A549 (cell line): ENCODE results near the gene CEBPE.

Source experiments
- MYC ChIP-seq: IDR thresholded peaks from 2 replicates; pipeline ENCODE4 v1.6.1; 2012; ENCODE audit warnings: mild to moderate bottlenecking, inconsistent platforms, low read length, improper control_type of control experiment, borderline replicate concordance
- NR3C1 ChIP-seq: fragments of >200 bp; sonication (Bioruptor Twin); formaldehyde crosslinking; IDR thresholded peaks from 3 replicates; pipeline ENCODE4 v1.6.1; 2017
- RAD21 ChIP-seq, 2 experiments: fragments of >200 bp in 1 of 2; sonication (Bioruptor Twin) in 1 of 2; formaldehyde crosslinking in 1 of 2; IDR thresholded peaks in 1 of 2; conservative IDR thresholded peaks in 1 of 2; 2 replicates in 1 of 2; 3 replicates in 1 of 2; pipeline ENCODE4 v1.6.1; 2012 to 2018; ENCODE audit warnings: inconsistent platforms in 1 of 2
- RARB ChIP-seq: fragments of 250-450 bp; sonication (Bioruptor Pico); IDR thresholded peaks from 2 replicates; pipeline ENCODE4 v1.8.0; 2021; ENCODE audit warnings: mild to moderate bottlenecking, moderate library complexity
- TF ChIP-seq, protein P1 (sequence below): fragments of 450-650 bp; IDR thresholded peaks from 2 replicates; pipeline ENCODE4 v1.6.1; 2014; ENCODE audit warnings: antibody characterized with exemption
- TF ChIP-seq, protein P2 (sequence below): IDR thresholded peaks from 2 replicates; pipeline ENCODE4 v1.6.1; 2012

DNA sequence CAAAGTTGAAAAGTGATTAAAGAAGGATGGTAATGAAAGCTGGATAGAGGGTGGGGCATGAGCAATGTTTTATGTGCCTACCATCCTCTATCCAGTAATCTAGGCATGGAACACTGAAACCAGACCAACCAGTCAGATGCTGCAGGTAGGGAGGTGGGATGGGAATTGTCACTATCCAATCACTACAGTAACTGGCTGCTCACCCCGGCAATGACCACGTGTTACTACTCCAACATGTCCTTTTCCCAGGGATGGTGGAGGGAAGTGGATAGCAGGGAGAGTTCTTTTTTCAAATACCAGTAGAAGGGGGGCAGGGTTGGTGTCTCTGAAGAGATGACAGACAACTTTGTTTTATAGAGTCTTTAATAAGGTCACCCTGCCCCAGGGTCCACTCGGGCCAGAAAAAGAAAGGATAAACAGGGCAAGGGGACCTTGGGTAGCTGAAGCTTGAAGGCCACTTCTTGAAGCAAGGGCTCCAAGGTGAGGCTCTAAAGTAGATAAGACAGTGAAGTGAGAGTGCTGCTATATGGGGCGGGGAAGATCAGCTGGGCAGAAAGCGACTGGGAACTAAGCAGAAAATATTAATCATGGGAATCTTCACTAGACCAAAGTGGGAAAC is 47.0 kb downstream of the CEBPE start:
- TF ChIP-seq MYC (no peak), RAD21 (conservative IDR thresholded peaks at IDR 0.05 in 1 of 2, IDR thresholded peaks at IDR 0.05 in 1 of 2) (no peak), NR3C1 (no peak), RARB (CRISPR knock-in tag) (no peak)
- TF ChIP-seq, protein P1, sequence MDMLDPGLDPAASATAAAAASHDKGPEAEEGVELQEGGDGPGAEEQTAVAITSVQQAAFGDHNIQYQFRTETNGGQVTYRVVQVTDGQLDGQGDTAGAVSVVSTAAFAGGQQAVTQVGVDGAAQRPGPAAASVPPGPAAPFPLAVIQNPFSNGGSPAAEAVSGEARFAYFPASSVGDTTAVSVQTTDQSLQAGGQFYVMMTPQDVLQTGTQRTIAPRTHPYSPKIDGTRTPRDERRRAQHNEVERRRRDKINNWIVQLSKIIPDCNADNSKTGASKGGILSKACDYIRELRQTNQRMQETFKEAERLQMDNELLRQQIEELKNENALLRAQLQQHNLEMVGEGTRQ = no peak
- TF ChIP-seq, protein P2, sequence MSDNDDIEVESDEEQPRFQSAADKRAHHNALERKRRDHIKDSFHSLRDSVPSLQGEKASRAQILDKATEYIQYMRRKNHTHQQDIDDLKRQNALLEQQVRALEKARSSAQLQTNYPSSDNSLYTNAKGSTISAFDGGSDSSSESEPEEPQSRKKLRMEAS = no peak
